ENCODE data around the gene C11orf16. TPM values are rescaled to one million over a fixed set of nuclear protein-coding genes. Genes with fewer than 3 reads are reported as not detected.
"Not testable (repeated sequence)": the region's sequence is repeated elsewhere in the genome, so short reads cannot be mapped to it uniquely, and the experiment has no call there.

The C11orf16 gene, protein sequence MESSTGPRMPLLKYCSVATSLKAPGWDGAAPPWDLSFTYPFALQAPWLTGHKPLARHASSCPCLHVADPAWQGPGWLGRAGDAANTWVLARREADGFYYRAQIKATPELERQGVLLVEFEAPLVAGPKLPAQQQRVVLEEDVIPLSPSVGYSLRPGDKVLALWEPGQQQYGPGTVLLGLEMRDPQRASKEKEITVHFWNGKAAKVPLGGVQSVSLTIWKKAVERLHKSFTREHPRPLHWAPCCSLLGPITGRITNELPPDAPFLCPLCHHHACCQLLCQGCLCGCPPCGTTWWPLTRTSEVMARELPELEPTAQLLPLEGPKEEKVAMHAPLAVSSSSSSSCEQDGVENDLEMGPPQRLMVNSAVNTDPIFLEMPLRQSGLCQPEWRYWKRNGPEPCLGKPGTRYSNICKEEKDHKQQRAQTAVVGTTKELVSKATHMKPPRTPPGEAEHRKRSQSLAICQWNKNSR
- total RNA-seq (2014; rRNA removed) = not detected in 2 replicates
- 0.04 TPM for polyA plus RNA-seq (2012)

DNA sequence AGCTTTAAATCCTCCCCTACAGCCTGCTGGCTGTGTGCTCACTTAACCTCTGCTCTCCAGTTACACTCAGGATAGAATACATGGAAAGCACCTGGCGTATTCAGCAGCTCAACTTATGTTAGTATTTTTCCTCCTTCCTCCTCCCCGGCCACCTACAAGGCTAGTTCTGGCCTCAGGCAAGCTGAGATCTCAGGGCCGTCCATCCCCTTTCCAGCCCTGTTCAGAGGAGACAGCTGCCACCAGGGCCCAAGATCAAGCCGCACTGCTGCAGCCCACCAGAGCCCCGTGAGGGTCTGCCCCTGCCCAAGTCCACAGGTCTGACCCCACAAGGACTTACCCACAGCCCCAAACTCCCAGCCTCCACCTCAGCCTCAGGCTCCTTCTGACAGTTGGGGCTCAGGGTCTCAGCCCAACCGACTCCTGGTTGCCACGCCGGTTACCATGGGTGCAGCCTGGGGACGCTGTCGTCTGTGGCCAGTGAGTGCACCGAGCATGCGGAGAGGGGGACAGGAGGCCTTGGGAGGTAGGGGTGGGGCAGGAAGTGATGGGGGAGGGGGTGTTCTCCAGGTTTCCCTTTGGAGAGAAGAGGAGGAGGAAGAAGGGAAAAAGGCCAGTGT lies at the start of gene C11orf16:
Gene C11orf16 (minus strand): TSS at position 384 of the 617 bp plus-strand sequence. CDS start 639 bp downstream, outside the sequence.
- no peak for DNase-seq (ENCODE audit: low read depth)

DNA sequence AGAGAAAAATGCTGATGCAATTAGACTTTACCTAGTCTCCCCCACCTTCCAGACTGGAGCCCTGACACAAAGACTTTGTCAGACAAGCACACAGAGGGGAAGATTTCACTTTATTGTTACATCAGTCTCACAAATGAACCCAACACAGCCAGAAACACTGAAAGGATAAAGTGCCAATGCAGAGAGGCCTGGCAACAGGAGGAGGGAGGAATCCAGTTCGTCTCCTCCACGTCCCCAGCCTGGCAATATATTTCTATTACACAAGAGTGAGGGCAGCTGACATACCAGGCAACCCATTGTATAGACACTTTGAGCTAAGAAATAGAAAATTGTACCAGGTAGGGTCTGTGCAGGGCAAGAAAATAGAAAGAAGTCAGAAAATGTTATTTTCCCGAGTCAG lies 47.7 kb upstream of the C11orf16 start:
- no peak for DNase-seq (ENCODE audit: low read depth)

DNA sequence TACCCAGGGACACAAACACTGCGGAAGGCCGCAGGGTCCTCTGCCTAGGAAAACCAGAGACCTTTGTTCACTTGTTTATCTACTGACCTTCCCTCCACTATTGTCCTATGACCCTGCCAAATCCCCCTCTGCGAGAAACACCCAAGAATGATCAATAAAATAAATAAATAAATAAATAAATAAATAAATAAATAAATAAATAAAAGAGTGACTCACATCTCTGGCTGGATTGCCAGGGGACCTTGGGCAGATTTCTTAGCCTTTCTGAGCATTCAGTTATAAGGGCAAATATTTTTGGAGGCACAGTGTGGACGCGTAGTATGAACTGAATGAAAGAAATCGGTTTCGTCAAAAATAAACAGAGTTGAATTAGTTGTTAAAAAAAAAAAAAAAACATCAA lies 46.6 kb upstream of the C11orf16 start:
- not testable (repeated sequence) for DNase-seq (ENCODE audit: low read depth)

DNA sequence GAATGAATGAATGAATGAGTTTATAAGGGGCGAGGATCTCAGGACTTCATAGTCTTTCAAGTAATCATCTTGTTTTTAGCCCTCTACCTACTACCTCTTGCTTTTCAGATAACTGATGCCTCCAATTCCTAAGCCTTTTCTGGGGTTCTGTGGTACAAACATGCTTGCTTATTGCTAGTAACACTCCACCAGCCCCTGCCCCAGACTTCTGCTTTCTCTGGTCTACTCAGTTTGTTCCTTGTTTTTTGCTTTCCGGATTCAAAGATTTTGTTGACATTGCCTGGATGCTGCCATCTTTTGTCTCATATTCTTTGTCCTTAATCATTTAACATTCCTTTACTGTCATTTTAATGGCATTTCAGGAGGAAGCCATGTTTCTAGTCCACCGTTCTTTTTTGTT lies 40.4 kb upstream of the C11orf16 start:
- no peak for DNase-seq (ENCODE audit: low read depth)

DNA sequence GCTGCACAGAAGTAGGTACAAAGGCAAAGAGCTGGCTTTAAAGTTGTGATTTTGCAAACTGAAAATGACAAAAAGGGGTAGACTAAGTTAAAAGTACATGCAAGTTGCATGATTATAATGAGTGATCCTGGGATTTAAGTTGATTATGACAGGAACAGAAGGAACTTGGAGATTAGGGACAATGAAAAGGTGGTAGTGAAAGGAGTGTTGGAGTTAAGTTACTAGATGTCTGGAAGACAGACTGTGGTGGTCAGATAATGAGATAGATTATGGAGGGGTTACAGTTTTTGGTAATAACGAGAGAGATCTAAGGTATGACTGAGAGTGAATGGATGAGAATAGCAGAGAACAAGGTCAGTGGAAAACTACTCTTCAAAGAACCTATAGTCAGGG lies 39.2 kb upstream of the C11orf16 start:
- no peak for DNase-seq (ENCODE audit: low read depth)

DNA sequence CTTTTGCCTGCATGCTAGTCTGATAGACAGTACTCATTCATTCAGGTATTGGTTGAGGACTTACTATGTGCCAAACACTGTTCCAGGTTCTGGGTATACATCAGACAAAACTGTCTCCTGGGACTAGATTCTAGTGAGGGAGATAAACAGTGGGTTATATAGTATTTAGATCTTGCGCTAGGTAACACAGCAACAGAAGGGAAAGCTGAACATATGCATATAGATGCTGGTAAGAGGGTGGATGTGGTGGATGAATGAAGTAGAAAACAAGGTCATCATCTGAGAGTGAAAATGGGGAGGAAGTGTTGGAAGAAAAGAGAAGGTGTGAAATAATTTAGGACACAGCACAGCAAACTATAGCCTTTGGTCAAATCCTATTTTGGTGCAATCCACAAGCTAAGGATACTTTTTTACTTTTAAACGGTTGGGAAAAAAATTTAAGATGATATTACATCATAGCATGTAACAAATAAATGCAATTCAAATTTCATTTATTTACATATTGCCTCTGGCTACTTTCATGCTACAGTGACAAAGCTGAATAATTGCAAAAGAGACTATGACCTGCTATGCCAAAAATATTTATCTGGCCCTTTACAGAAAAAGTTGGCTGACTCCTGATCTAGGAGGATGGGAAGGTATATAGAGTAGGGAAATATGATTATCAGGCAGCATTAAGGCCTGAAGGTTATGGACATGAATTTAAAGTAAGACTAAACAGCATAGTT lies 38.6 kb upstream of the C11orf16 start:
- no peak for DNase-seq (ENCODE audit: low read depth)

DNA sequence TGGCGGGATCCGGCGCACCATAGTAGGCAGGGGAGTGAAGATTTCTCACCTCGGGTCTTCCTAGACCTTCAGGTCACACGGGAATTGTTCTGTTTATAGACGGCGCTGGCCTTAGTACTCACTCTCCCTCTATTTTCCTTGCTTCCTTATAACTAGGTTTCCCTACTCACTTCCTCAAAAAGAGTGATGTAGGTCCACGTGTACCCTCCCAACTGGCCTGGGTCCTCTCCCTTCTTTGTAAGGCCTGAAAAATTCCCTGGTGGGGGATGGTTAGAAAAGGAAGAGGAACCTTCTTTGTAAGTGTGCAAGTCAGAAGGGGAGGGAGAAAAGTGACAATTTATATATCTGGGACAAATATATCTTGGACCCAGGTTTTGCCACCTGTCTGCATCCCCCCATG lies 34.4 kb upstream of the C11orf16 start:
- DNase-seq (ENCODE audit: low read depth) = no peak

DNA sequence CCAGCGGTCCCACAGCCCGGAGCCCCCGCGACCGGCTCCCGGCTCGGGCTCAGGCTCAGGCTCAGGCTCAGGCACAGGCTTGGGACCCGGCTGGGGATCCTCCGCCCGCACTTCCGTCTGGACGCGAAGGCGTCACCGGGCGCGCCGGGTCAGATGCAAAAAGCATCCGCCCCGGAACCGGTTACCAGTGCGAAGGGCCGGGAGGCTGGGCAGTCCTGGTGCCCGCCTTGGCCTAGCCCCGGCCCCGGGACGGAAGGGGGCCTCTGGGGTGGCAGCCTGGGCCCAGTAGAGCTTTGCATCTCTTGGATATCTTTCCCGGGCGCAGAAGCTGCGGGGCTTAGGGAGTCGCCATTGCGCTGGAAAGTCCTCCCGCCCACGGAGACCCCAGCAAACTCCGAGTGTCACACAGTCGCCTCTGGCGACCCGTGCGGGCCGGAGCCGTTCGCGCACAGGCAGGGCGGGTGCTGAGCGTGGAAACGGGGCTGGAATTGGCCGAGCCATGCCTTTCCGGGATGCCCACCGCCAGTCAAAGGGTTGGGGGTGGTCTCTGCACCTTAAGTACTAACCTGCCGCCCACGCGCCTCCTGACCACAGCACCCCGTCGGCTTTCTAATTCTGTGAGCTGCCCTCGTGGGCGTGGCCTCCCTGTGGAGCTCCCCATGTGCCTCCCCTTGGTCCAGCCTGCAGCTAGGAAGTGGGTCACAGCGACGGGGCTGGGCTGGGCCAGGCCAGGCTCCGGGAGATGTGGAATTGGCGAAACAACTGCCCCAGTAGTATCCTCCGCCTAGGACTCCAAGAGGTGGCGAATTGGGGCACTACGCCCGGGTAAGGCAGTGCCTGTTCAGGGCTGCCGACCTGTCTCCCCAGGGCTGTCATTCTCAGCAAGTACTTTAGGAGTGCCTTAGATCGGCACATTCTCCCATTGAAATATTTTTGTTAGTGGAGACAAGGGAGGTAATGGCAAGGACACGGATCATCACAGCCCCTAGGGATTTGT lies 31.9 kb upstream of the C11orf16 start, which contains the start of gene TMEM9B:
Gene TMEM9B (minus strand): TSS at position 119 of the 997 bp plus-strand sequence. CDS start 129 bp downstream, outside the sequence.
- DNase-seq (ENCODE audit: low read depth) = peak; percentile 91

DNA sequence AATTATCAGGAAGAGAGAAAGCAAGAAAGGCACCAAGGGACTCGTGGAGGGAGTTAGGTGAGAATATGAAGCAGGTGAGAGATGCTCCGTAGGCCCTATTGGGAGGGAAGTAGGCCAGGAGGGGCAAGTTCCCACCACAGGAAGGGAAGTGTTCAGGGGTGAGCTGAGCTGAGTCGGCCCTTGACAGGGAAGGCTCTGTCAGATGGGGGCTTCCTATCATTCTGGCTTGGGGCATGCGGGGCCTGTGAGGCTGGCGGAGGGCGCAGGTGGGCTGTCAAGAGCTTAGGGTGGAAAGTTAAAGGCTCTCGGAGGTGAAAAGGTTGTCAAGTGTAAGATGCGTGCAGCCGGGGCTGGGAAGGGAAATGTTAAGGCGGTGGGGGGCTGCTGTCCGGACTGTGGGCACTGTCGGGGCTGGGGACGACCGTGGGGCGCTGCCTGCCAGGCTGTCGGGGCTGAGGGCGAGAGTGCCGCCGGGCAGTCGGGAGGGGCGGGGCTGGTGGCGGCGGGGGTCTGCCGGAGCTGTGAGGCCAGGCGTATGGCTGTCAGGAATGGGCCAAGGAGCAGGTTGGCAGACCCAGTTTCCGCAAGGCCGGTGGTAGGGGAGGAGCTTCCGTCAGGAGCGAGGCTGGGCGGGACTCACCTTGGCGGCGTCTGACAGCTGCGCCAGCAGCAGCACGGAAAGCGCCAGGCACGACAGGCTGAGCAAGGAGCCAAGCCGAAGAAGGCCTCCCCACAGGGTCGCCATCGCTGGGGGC lies 31.0 kb upstream of the C11orf16 start:
- DNase-seq (ENCODE audit: low read depth) = no peak

DNA sequence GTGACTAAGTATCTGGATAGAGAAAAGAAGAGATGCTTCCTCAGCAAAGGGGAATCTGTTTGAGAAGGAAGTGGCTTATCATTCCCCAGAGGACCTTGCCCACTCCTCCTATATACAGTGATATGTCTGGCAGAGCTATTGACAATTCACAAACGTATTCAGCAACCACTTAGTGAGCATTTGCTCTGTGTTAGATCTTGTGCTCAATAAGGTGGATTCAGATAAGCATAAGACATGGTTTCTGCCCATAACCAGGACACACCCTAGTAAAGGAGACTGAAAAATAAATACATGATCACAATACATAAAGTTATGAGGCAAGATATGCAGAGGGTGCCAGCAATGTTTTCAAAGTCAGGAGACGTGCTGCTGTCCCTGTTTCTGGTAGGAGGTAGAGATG lies 30.1 kb upstream of the C11orf16 start:
- no peak for DNase-seq (ENCODE audit: low read depth)

DNA sequence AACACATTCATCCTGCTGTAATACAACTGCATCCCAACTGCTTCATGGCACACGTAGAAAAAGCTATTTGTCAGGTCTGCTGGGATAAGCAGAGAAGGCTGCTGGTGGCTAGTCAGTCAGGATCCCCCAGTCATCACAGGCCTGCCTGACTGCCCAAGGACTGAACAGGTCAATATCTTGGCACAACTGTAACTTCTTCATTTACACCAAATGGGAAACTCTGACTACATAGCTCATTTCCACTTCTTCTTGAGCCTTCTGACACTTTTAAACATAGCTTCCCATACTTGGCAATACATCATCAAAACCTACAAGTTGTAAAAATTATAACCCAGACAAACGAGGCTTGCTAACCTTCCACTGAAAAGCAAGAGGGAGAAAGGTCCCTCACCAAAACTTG lies 28.7 kb upstream of the C11orf16 start:
- DNase-seq (ENCODE audit: low read depth) = no peak

DNA sequence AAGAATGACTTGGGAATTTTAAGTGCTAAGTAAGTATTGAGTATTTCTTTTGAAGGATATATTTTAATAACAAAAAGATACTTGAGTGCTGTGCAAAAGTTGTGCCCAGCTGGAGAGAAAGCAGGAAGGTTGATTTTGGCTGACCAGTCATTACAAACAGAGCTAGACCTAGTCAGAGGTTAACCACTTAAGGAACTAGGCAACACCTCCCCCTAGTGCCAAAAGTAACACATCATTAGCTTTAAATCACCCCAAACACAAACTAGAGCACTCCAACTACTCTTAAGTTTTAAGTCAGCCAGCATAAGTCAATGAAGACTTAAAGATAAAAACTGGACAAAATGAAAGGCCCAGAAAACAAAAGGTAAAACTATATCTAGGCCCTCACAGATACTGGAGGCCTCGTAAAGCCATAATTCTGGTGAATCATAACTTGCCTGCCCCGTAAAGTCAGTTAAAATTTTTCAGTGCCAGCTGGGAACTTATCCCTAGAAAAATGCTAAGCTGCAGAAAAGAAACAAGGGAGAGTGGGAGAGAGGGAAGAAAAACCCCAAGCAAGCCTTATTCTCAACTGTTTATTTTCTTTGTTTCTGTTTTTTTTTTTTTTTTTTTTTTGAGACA lies 26.9 kb upstream of the C11orf16 start:
- peak; percentile 82 for DNase-seq (ENCODE audit: low read depth)

DNA sequence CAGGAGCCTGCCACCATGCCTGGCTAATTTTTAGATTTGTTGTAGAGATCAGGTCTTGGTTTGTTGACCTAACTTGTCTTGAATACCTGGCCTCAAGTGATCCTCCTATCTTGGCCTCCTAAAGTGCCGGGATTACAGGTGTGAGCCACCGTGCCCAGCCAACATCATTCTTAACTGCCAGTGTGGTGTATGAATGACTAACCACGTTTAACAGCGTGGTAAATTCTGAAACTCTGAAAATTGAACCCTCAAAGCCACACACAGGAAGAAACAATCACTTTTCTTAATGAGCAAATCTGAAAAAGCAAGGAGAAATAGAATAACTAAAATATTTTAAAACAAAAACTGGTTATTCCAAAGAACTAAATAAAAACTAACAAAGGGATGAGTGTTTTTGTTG lies 24.1 kb upstream of the C11orf16 start:
- DNase-seq (ENCODE audit: low read depth) = no peak

DNA sequence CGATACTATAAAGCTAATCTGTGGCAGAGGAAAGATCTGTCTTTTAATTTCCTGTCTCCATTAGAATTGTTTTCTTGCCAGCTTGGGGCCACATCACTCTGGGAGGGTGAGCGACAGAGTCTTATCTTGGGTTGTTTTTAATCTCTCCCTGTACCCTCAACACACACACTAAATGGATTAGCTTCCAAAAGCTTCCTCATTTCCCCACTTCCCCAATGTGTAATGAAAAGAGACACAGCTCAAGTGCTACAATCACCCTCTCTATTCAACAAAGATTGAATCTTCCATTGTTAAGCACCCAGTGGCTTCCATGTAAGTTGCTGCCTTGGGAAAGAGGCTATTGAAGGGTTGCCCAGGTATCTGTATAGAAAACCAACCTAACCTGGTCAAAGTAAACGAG lies 16.1 kb upstream of the C11orf16 start:
- no peak for DNase-seq (ENCODE audit: low read depth)

DNA sequence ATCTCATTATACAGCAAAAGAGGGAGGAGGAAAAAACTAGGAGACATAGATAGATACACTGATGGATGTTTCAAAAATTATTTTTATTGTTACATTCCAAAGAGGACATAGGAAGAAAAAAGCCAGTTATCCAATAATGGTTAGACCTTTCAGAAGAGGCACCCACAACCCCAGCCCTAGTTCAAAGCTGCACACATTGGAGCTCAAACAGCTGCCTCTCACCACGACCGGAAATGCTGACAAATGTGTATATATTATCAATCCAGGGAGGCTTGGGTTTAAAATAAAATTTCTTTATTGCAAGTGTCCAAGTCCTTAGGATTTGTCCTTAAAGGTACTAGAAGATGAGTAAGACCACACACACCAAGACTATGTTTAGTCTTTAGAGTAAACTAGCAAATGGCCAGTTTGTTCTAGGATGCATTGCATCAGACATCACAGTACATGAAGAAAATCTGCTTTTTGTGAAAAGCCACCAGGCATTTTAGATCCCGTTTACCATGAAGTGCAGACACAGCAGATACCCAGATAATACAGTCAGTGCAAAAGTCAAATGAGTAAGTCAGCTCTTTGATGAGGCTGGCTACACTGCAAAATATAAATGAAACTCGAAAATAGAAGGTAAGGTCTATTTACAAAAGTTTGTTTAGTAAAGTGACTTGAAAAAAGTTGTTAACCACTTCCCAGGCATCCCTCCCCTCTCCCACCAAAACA lies 14.6 kb upstream of the C11orf16 start:
- DNase-seq (ENCODE audit: low read depth) = no peak

DNA sequence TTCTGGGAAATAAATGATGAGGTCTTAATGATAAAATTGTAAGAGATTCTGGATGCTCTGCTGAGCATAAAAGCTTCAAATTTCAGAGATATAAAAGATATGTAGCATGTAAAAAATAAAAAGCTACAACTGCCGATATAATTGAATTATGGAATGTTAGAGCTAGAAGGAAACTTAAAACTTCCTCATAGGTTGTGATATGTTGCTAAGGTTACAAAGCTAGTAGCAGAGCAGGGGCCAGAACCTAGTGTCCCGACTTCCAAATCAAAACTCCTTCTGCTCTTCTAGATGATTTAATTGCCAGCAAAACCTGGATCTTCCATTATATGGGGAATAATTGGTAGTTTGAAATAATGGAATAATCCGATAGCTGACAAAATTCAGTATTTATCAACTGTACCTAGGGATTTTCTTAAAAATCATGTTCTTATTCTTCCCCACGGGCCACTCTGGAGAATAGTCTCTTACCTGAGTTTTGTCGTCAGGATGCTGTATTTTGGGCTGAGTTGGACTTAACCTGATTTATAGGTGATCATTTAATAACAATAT lies 9.8 kb upstream of the C11orf16 start, which contains the start of gene ASCL3:
Gene ASCL3 (minus strand): TSS at position 499 of the 549 bp plus-strand sequence. CDS start 4,855 bp downstream, outside the sequence.
- DNase-seq (ENCODE audit: low read depth) = no peak

DNA sequence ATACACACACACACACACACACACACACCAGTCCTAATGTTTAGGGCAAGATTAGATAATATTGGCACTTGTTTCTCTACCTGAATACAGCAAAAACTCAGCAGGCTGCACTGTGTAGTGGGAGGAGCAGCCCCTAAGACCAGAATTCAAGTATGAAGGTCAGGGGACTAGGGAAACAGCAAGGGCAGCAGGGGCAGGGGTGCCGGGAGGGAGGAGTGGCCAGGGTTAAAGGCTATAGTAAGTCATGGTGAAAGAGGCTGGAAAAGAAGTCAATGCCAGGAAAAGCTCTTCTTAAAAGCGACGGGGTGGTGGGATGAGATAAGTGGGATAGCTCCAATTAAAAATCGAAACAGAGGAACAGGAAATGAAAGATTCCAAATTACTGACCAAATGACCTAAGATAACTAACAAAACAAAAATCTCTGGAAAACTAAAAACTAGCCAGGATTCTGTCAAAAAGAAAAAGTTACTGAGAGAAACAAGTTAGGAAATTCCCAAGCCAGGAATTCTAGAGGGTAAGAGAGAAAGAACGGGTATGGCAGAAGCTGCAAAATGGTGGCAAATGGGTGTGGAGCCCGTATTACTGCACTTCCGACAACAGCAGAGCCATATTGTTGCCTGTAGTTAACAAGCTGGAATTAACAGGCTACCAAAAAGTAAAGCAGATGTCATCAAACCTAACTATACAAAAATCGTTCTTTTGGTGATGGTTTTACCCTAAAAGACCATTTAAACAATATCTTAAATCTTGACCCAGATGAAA lies 8.8 kb upstream of the C11orf16 start:
- DNase-seq (ENCODE audit: low read depth) = no peak

DNA sequence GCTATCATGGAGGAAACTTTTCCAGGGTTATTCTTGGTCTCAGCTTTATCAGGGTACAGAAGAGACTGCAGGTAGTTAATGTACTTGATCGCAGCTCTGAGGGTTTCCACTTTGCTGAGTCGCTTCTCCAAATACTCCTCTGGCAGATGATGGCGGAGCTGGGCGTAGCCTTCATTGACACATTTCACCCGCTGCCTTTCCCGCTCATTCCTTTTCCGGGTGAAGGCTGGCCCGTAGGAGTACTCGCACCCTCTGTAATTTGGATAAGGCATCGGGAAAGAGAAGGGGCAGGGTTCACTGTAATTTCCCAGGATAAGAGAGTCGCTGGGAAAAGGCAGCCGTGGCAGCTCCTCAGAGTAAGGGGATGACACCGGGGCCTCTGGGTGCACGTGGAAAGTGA lies 4.9 kb upstream of the C11orf16 start:
- no peak for DNase-seq (ENCODE audit: low read depth)
